Lower leg skin (tissue), 4 donors: ENCODE measurements around the gene PRSS38. TPM values are rescaled to one million over a fixed set of nuclear protein-coding genes. Genes with fewer than 3 reads are reported as not detected.

Experiments used
- DNase-seq, 2 donors: peaks; one replicate each; pipeline ENCODE4 v3.0.0-alpha.2; 2019; ENCODE audit warnings: low spot score in 2 of 2
- H3K4me3 ChIP-seq: fragments of 200-600 bp; sonication (generic); 2 replicates; pipeline ENCODE4 v1.5.1; 2017; ENCODE audit warnings: mild to moderate bottlenecking, low read depth; ENCODE audit not compliant: poor library complexity, severe bottlenecking
- CTCF ChIP-seq, 3 donors: fragments of 450-650 bp; IDR thresholded peaks; one replicate each; pipeline ENCODE4 v1.5.1; 2016; ENCODE audit warnings: antibody characterized with exemption in 3 of 3, mild to moderate bottlenecking in 3 of 3, moderate library complexity in 2 of 3
- POLR2A ChIP-seq, 2 donors: fragments of 450-650 bp; IDR thresholded peaks; one replicate each; pipeline ENCODE4 v1.6.1; 2016 to 2017; ENCODE audit warnings: antibody characterized with exemption in 2 of 2, mild to moderate bottlenecking in 1 of 2, moderate library complexity in 1 of 2
- WGBS, 2 donors: methylation state at CpG; one replicate each; pipeline ENCODE4 v1.1.5; 2018; 5-methylcytosine and 5-hydroxymethylcytosine counted together
- intact Hi-C: fragments of 100-400 bp; cut with DNase I; formaldehyde crosslinking; loops from one replicate; pipeline ENCODE4 v1.15.0; 2023; ENCODE audit warnings: low total_unique reads
- total RNA-seq, 4 donors: library from RNA; depleted of rRNA; stranded (reverse); fragments of >200 nt; gene quantifications; one replicate each; pipeline ENCODE4 v1.1.0, GENCODE V29; 2016

PRSS38 gene
- total RNA-seq, 4 donors from 2014 or later, result not detected

GRCh38 chr1:227823537-227823936 lies 8.1 kb downstream of the PRSS38 start:
- no peak for DNase-seq
- WGBS, 2 donors, result 85 to 90% methylated on average over 1 of the region's 1 CpG
- H3K4me3 ChIP-seq, result no peak overlapping the region
- intact Hi-C loops, result no loop called here
- no peak for TF ChIP-seq POLR2A (IDR thresholded peaks at IDR 0.05)
- TF ChIP-seq CTCF (IDR thresholded peaks at IDR 0.05), result no peak

GRCh38 chr1:227824204-227824603 lies 8.7 kb downstream of the PRSS38 start:
- DNase-seq, result no peak
- TF ChIP-seq CTCF (IDR thresholded peaks at IDR 0.05), result no peak
- no peak overlapping the region for H3K4me3 ChIP-seq
- intact Hi-C loops, result no loop called here
- 46 to 47% methylated on average over 2 of the region's 2 CpGs for WGBS, 2 donors

DNA sequence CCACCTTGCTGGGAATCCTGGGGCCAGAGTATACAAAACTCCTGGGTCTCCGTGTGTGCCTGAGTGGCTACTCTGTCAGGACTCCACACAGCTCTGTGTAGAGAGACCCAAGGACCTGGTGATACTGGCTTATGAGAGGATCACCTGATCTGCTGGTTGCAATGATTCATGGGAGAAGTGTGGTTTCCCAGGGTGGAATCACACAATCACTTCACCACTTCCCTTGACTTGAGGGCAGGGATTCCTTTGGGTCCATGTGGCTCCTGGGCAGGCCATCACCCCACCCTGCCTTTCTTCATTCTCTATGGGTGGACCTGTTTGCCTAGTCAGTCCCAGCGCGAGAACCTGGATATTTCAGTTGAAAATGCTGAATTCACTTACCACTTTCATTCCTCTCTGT lies 13.3 kb downstream of the PRSS38 start:
- intact Hi-C loops, result no loop called here

GRCh38 chr1:227838181-227838580 lies 22.7 kb downstream of the PRSS38 start:
- WGBS, 2 donors, result 72 to 73% methylated on average over 7 of the region's 7 CpGs
- TF ChIP-seq CTCF (IDR thresholded peaks at IDR 0.05) (no peak), POLR2A (IDR thresholded peaks at IDR 0.05) (no peak)
- no peak overlapping the region for H3K4me3 ChIP-seq
- intact Hi-C loops, result no loop called here
- DNase-seq, result no peak

More for the DNA sequence above, 13.3 kb downstream of the PRSS38 start:
- TF ChIP-seq POLR2A (IDR thresholded peaks at IDR 0.05) (no peak), CTCF (IDR thresholded peaks at IDR 0.05) (no peak)
- DNase-seq, result no peak
- H3K4me3 ChIP-seq, result no peak overlapping the region
- 79 to 80% methylated on average over 3 of the region's 3 CpGs for WGBS, 2 donors

DNA sequence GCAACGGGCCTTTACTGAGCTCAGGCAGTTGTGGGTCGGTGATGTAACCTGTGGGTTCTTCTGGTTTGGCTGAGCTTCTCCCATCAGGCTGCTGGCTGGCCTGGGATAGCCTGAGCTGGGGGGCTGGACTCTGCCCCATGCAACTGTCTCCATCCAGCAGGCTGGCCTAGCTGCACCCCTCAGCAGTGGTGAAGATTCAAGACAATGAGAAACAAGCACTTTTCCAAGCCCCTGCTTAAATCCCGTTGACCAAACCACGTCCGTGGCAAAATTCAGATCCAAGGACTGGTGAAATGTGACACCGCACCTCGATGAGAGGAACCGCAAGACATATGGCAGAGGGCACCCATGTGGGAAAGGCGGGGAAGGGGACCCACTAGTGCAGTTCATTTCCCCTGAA lies 25.6 kb downstream of the PRSS38 start:
- intact Hi-C loops, result no loop called here
- no peak for DNase-seq
- TF ChIP-seq POLR2A (IDR thresholded peaks at IDR 0.05) (no peak), CTCF (IDR thresholded peaks at IDR 0.05) (no peak)
- H3K4me3 ChIP-seq, result no peak overlapping the region
- WGBS, 2 donors, result 77 to 82% methylated on average over 9 of the region's 9 CpGs

- intact Hi-C loops, result no loop called here
- TF ChIP-seq POLR2A (IDR thresholded peaks at IDR 0.05) (no peak), CTCF (IDR thresholded peaks at IDR 0.05) (no peak)
- DNase-seq, result no peak
- no peak overlapping the region for H3K4me3 ChIP-seq
- WGBS, 2 donors, result 66 to 77% methylated on average over 5 of the region's 5 CpGs
These were observed 29.1 kb downstream of the PRSS38 start for GRCh38 chr1:227844320-227845146.
